Stimulated activated CD4-positive, alpha-beta T cell treated with anti-CD3 and anti-CD28 coated beads, Interleukin-1b, Interleukin-23, amount 100 ng/mL, for 4 hours (primary cell): ENCODE measurements around the gene PTPRM.
A peak's percentile ranks its signal among the peaks of the same experiment; 100 is the strongest.

ENCODE experiments used
- DNase-seq, 2 donors: peaks; one replicate each; pipeline ENCODE4 v3.0.0-alpha.2; 2020; ENCODE audit warnings: low read depth in 2 of 2

The PTPRM gene

GRCh38 chr18:8361941-8362471, 794.9 kb downstream of the PTPRM start:
- no peak for DNase-seq

- no peak for DNase-seq
Observed at GRCh38 chr18:8362863-8363262, 795.7 kb downstream of the PTPRM start.

- no peak for DNase-seq
Observed at GRCh38 chr18:8364385-8364784, 797.3 kb downstream of the PTPRM start.

GRCh38 chr18:8365006-8365405, 797.9 kb downstream of the PTPRM start:
- DNase-seq: no peak

GRCh38 chr18:8365528-8365927, 798.4 kb downstream of the PTPRM start:
- no peak for DNase-seq

- no peak for DNase-seq
Observed at GRCh38 chr18:8366070-8366469, 799.0 kb downstream of the PTPRM start.

- no peak for DNase-seq
Observed at GRCh38 chr18:8366656-8367055, 799.5 kb downstream of the PTPRM start.

- DNase-seq: peak in 1 of 2 donors; percentile 5
Observed at GRCh38 chr18:8367217-8367988, 800.3 kb downstream of the PTPRM start.

GRCh38 chr18:8368512-8369217, 801.5 kb downstream of the PTPRM start:
- no peak for DNase-seq

- DNase-seq: no peak
Observed at GRCh38 chr18:8373486-8373885, 806.4 kb downstream of the PTPRM start.

GRCh38 chr18:8374676-8375075, 807.6 kb downstream of the PTPRM start:
- DNase-seq: no peak

- no peak for DNase-seq
Observed at GRCh38 chr18:8375249-8375648, 808.1 kb downstream of the PTPRM start.

GRCh38 chr18:8376113-8376512, 809.0 kb downstream of the PTPRM start:
- no peak for DNase-seq

- DNase-seq: no peak
Observed at GRCh38 chr18:8379187-8379941, 812.2 kb downstream of the PTPRM start.

GRCh38 chr18:8380006-8380405, 812.9 kb downstream of the PTPRM start:
- DNase-seq: no peak

GRCh38 chr18:8380926-8381325, 813.8 kb downstream of the PTPRM start:
- no peak for DNase-seq

- DNase-seq: no peak
Observed at GRCh38 chr18:8381821-8382459, 814.8 kb downstream of the PTPRM start.

- no peak for DNase-seq
Observed at GRCh38 chr18:8385400-8385799, 818.3 kb downstream of the PTPRM start.

- no peak for DNase-seq
Observed at GRCh38 chr18:8386669-8387380, 819.7 kb downstream of the PTPRM start.

- no peak for DNase-seq
Observed at GRCh38 chr18:8389391-8390340, 822.5 kb downstream of the PTPRM start.
